Keratinocyte (primary cell): Measurements from ENCODE around the gene PRSS33. TPM values are rescaled to one million over a fixed set of nuclear protein-coding genes. Genes with fewer than 3 reads are reported as not detected.

Source experiments
- DNase-seq: peaks from one replicate; pipeline ENCODE4 v3.0.0-alpha.2; 2011; ENCODE audit warnings: low read depth, missing footprints, low spot score
- FAIRE-seq: peaks from 2 replicates; lab custom pipeline; 2011; peaks lifted over from hg19 to GRCh38; lab: Jason Lieb, UNC
- H2AFZ ChIP-seq: 2 replicates; pipeline ENCODE4 v1.6.0; 2012; ENCODE audit warnings: low read length, control low read depth, inconsistent platforms; ENCODE audit not compliant: control insufficient read depth
- H3K27ac ChIP-seq: 2 replicates; pipeline ENCODE4 v1.5.1; 2011; ENCODE audit warnings: low read length; ENCODE audit not compliant: control insufficient read depth, insufficient read depth
- H3K27me3 ChIP-seq: 3 replicates; pipeline ENCODE4 v1.6.0; 2011; ENCODE audit warnings: low read length; ENCODE audit not compliant: control insufficient read depth, insufficient read depth; ENCODE audit errors: extremely low read depth
- H3K36me3 ChIP-seq, 2 experiments: 2 replicates in 1 of 2; 3 replicates in 1 of 2; pipeline ENCODE4 v1.5.1; 2011; ENCODE audit warnings: low read length in 2 of 2, mild to moderate bottlenecking in 1 of 2; ENCODE audit not compliant: control insufficient read depth in 2 of 2, insufficient read depth in 2 of 2; ENCODE audit errors: extremely low read depth in 1 of 2
- H3K4me1 ChIP-seq: 3 replicates; pipeline ENCODE4 v1.5.1; 2011; ENCODE audit warnings: low read length; ENCODE audit not compliant: control insufficient read depth, insufficient read depth; ENCODE audit errors: extremely low read depth
- H3K4me2 ChIP-seq: 3 replicates; pipeline ENCODE4 v1.6.0; 2011; ENCODE audit warnings: low read depth, low read length; ENCODE audit not compliant: control insufficient read depth, insufficient read depth; ENCODE audit errors: extremely low read depth
- H3K4me3 ChIP-seq, 3 experiments: fragments of 200-600 bp in 1 of 3; sonication (generic) in 1 of 3; 2 replicates in 2 of 3; 3 replicates in 1 of 3; pipeline ENCODE4 v1.5.1; 2011 to 2016; ENCODE audit warnings: low read length in 3 of 3, mild to moderate bottlenecking in 3 of 3, control low read depth in 2 of 3, inconsistent platforms in 1 of 3, low read depth in 1 of 3, mixed read lengths in 1 of 3, mixed run types in 1 of 3, moderate library complexity in 1 of 3; ENCODE audit not compliant: control insufficient read depth in 2 of 3, insufficient read depth in 2 of 3; ENCODE audit errors: extremely low read depth in 1 of 3
- H3K79me2 ChIP-seq: 2 replicates; pipeline ENCODE4 v1.6.0; 2012; ENCODE audit warnings: low read length; ENCODE audit not compliant: control insufficient read depth, insufficient read depth
- H3K9ac ChIP-seq: 3 replicates; pipeline ENCODE4 v1.6.0; 2011; ENCODE audit warnings: low read length; ENCODE audit not compliant: control insufficient read depth, insufficient read depth; ENCODE audit errors: extremely low read depth
- H3K9me1 ChIP-seq: 3 replicates; pipeline ENCODE4 v1.6.0; 2011; ENCODE audit warnings: low read length; ENCODE audit not compliant: control insufficient read depth, insufficient read depth; ENCODE audit errors: extremely low read depth
- H3K9me3 ChIP-seq: 2 replicates; pipeline ENCODE4 v1.5.1; 2012; ENCODE audit warnings: low read depth, low read length; ENCODE audit not compliant: control insufficient read depth
- H4K20me1 ChIP-seq: 3 replicates; pipeline ENCODE4 v1.6.0; 2011; ENCODE audit warnings: low read length; ENCODE audit not compliant: control insufficient read depth, insufficient read depth; ENCODE audit errors: extremely low read depth
- EZH2 ChIP-seq: IDR thresholded peaks from one replicate; pipeline ENCODE4 v1.6.1; 2012; ENCODE audit warnings: inconsistent platforms, mild to moderate bottlenecking, low read length, moderate library complexity
- dilution Hi-C: fragments of 300-500 bp; cut with MboI; formaldehyde crosslinking; loops from one replicate; pipeline ENCODE4 v1.7.0; 2020; ENCODE audit warnings: low sequenced_read_pairs; ENCODE audit not compliant: extremely low pct_ligation_motif_present
- polyA plus RNA-seq, 5 experiments: library from polyadenylated mRNA; depleted of rRNA in 3 of 5; stranded (reverse) in 3 of 5; stranded (forward) in 1 of 5; unstranded in 1 of 5; fragments of >200 nt; gene quantifications; 1 replicate in 1 of 5; 2 replicates in 3 of 5; 3 replicates in 1 of 5; pipeline versions ENCODE4 v1.2.1 to v1.2.3, GENCODE V29; 2011 to 2012; ENCODE audit warnings: missing spikeins in 2 of 5, low read depth in 1 of 5, low replicate concordance in 1 of 5
- TF ChIP-seq, protein P1 (sequence below), 3 experiments: IDR thresholded peaks in 1 of 3; conservative IDR thresholded peaks in 1 of 3; optimal IDR thresholded peaks in 1 of 3; 2 replicates in 2 of 3; 3 replicates in 1 of 3; pipeline versions ENCODE3 to v1.5.1; 2011; ENCODE audit warnings: low read length in 3 of 3, mild to moderate bottlenecking in 3 of 3, moderate library complexity in 2 of 3, control low read depth in 1 of 3, inconsistent platforms in 1 of 3; ENCODE audit not compliant: insufficient read depth in 2 of 3; ENCODE audit errors: extremely low read depth in 1 of 3

Gene PRSS33
- polyA plus RNA-seq, 1 donor (not counting 4 experiments of a cell fraction or from before 2014, with no cell fraction given) = not detected

DNA sequence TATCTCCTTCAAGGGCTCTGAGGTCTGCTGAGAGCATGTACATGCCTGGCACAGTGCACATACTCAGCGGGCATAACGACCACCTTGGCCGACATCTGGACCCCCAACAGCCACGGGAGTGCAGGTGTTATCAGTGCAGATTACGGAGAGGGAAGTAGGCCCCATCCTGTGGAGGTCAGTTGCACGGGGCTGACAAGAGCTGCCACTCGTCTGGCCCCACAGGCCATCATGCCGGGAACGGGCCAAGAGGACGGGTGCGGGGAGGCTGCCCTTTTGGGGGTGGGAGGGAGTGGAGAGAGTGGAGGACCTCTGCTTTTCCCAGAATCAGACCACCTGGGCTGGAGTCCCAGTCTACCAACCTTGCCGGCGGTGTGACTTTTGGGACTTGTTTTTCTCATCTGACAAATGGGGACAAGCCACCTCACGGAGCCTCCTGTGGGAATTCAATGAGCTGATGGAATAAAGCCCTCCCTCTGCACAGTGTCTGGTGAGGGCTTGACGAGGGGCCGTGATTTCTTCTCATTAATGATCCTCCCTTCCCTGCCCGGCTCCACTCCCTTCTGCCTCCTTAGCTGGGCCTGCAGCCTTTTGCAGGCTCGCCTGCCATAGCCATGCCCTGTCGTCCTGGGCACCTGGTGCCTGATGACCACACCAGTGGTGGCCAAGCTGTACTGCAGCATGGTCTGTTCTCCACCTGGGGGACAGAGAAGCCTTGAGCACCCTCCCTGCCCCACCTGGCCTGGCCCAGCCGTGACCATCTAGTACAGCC lies 4.6 kb downstream of the PRSS33 start:
- no peaks in the 10 kb centered on the region for H3K36me3 ChIP-seq
- H3K27ac ChIP-seq = no peak overlapping the region
- H3K9me1 ChIP-seq = no peaks in the 10 kb centered on the region
- no peak overlapping the region for H3K4me2 ChIP-seq
- H3K79me2 ChIP-seq = peaks cover 3% of the 10 kb centered on the region
- FAIRE-seq (no peak), DNase-seq (no peak)
- no peaks in the 10 kb centered on the region for H4K20me1 ChIP-seq
- peaks cover 30% of the 10 kb centered on the region for H3K27me3 ChIP-seq
- H3K4me3 ChIP-seq = no peak overlapping the region
- TF ChIP-seq EZH2 = no peak
- TF ChIP-seq, protein P1, sequence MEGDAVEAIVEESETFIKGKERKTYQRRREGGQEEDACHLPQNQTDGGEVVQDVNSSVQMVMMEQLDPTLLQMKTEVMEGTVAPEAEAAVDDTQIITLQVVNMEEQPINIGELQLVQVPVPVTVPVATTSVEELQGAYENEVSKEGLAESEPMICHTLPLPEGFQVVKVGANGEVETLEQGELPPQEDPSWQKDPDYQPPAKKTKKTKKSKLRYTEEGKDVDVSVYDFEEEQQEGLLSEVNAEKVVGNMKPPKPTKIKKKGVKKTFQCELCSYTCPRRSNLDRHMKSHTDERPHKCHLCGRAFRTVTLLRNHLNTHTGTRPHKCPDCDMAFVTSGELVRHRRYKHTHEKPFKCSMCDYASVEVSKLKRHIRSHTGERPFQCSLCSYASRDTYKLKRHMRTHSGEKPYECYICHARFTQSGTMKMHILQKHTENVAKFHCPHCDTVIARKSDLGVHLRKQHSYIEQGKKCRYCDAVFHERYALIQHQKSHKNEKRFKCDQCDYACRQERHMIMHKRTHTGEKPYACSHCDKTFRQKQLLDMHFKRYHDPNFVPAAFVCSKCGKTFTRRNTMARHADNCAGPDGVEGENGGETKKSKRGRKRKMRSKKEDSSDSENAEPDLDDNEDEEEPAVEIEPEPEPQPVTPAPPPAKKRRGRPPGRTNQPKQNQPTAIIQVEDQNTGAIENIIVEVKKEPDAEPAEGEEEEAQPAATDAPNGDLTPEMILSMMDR (optimal IDR thresholded peaks at IDR 0.05 in 1 of 3, IDR thresholded peaks at IDR 0.05 in 1 of 3, conservative IDR thresholded peaks at IDR 0.05 in 1 of 3; ENCODE audit: extremely low read depth in 1 of 3, insufficient read depth in 2 of 3, low read length in 3 of 3) = no peak
- no peak overlapping the region for H2AFZ ChIP-seq
- H3K9ac ChIP-seq = no peak overlapping the region
- no peaks in the 10 kb centered on the region for H3K9me3 ChIP-seq
- dilution Hi-C loops = no loop called here
- H3K4me1 ChIP-seq = peaks cover 10% of the 10 kb centered on the region

DNA sequence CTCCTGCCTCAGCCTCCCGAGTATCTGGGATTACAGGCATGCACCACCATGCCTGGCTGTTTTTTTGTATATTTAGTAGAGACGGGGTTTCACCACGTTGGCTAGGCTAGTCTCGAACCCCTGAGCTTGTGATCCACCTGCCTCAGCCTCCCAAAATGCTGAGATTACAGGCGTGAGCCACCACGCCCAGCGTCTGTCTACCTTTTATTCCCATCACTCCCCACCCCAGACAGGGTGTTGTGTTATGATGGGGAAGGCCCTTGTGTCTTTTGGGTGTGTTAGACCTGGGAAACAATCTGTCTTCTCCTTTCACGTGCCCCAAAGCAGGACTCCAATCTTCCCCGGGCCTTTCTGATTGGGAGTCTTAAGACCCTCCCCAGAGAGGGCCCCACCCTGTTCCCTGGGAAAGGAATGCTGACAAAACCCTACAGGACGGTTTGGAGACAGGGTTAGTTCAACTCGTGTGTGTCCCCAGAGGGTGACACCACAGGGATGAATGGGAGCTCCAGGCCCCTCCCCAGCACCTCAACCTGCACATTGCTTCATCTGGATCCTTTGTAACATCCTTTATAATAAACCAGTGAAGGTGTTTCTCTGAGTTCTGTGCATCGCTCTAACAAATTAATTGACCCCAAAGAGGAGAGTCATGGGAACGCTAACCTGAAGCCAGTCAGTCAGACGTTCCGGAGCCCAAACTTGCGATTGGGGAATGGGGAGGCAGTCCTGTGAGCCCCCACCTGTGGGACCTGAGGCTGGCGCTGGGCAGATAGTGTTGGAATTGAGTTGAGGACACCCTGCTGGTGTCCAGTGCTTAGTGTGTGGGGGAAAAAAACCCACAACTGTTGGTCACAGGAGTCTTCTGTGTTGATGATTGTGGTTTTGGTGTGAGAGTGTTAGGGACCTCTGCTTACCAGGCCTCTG lies 7.1 kb downstream of the PRSS33 start:
- Histone ChIP-seq H3K4me1 (peaks cover 16% of the 10 kb centered on the region), H4K20me1 (no peaks in the 10 kb centered on the region), H3K27ac (no peak overlapping the region), H3K9me1 (no peaks in the 10 kb centered on the region), H3K9ac (no peak overlapping the region), H3K36me3 (peaks cover 2 to 3% of the 10 kb centered on the region in 2 experiments), H3K4me2 (no peak overlapping the region), H3K4me3 (no peak overlapping the region), H3K79me2 (peaks cover 19% of the 10 kb centered on the region), H3K9me3 (no peaks in the 10 kb centered on the region), H2AFZ (no peak overlapping the region), H3K27me3 (peaks cover 12% of the 10 kb centered on the region)
- FAIRE-seq (no peak), DNase-seq (no peak)
- dilution Hi-C loops = no loop called here
- no peak for TF ChIP-seq EZH2
- TF ChIP-seq, protein P1 (optimal IDR thresholded peaks at IDR 0.05 in 1 of 3, IDR thresholded peaks at IDR 0.05 in 1 of 3, conservative IDR thresholded peaks at IDR 0.05 in 1 of 3; ENCODE audit: extremely low read depth in 1 of 3, insufficient read depth in 2 of 3, low read length in 3 of 3) = no peak
